ENCODE results near the gene KCND2. TPM values are rescaled to one million over a fixed set of nuclear protein-coding genes. Genes with fewer than 3 reads are reported as not detected.

KCND2 gene
- total RNA-seq, 1 donor from 2014 or later: 0.38 TPM

DNA sequence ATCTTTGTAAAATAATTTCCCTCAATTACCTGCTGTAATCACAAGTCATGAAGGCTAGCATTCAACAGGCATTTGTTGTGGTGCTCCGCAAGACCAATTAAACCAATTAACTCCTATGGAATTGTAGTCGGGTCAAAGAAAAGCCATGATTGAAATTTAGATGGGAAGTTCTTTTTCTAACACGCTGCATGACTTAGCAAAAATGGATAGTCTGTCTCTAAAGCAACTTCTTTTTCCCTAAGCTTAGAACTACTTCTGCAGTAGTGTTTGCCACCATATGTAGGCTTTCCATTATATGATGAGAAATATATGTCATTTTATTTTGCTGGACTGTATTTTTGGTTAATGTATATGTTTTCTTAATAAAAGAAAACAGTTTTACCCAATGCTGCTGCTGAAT is 465.8 kb downstream of the KCND2 start:
- Histone ChIP-seq H3K9me3 (no peaks in the 10 kb centered on the region), H3K27ac (no peak overlapping the region), H3K27me3 (ENCODE audit: low read depth) (no peaks in the 10 kb centered on the region), H3K4me1 (no peaks in the 10 kb centered on the region), H3K4me3 (no peak overlapping the region), H3K36me3 (no peaks in the 10 kb centered on the region)
- intact Hi-C loops (cut with DNase I): no loop called here
- TF ChIP-seq, protein P1, sequence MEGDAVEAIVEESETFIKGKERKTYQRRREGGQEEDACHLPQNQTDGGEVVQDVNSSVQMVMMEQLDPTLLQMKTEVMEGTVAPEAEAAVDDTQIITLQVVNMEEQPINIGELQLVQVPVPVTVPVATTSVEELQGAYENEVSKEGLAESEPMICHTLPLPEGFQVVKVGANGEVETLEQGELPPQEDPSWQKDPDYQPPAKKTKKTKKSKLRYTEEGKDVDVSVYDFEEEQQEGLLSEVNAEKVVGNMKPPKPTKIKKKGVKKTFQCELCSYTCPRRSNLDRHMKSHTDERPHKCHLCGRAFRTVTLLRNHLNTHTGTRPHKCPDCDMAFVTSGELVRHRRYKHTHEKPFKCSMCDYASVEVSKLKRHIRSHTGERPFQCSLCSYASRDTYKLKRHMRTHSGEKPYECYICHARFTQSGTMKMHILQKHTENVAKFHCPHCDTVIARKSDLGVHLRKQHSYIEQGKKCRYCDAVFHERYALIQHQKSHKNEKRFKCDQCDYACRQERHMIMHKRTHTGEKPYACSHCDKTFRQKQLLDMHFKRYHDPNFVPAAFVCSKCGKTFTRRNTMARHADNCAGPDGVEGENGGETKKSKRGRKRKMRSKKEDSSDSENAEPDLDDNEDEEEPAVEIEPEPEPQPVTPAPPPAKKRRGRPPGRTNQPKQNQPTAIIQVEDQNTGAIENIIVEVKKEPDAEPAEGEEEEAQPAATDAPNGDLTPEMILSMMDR (IDR thresholded peaks at IDR 0.05): no peak
- DNase-seq (no peak), ATAC-seq (no peak)

DNA sequence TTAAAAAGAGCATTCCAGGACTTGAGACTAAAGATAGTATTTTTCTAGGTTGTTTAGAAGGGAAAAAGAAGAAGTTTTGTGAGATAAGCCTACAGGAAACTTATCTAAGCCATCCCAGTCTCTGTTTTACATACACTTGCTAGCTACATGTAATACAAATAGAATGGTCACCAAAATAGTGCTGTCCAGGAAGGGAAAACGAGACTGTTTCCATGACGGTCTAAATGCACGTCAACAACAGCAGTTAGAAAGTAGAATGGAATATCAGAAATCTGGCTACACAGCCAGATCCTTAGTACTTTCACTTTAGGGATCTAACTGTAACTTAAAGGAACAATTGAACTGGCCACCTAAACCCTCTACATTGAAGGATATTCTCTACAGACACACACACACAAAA is 467.4 kb downstream of the KCND2 start:
- no peak for DNase-seq
- ATAC-seq: no peak
- Histone ChIP-seq H3K36me3 (no peaks in the 10 kb centered on the region), H3K9me3 (no peaks in the 10 kb centered on the region), H3K4me3 (peak overlapping the region; percentile 22), H3K27me3 (ENCODE audit: low read depth) (no peaks in the 10 kb centered on the region), H3K27ac (no peak overlapping the region), H3K4me1 (no peaks in the 10 kb centered on the region)
- intact Hi-C loops (cut with DNase I): no loop called here
- TF ChIP-seq, protein P1 (IDR thresholded peaks at IDR 0.05): no peak

DNA sequence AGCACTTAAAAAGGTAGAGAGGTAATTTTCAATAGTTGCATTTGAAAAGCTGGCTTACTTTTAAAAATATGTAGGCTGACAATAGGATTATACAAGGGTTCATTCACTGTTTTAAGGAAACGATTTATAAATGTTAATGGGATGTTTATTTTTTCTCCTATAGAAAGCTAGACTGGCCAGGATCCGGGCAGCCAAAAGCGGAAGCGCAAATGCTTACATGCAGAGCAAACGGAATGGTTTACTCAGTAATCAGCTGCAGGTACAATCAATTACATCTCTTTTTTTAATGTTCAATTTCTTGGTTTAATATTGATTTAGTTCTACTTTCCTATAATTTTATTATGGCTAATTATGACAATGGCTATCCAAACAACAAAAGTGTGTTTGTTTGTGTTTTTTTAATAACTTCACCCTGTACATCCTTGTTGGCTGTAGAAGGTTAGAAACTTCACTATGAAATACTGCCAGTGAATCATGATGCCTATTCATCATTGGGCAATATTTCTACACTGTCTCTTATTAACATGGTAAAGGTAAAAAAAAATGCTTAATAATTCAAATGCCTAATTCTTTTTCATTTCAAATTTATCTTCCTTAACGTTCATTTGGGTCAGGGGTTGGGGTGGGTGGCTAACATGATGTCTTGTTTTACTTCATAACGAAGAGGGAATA is 468.5 kb downstream of the KCND2 start:
- Histone ChIP-seq H3K4me1 (no peaks in the 10 kb centered on the region), H3K4me3 (no peak overlapping the region), H3K27me3 (ENCODE audit: low read depth) (no peaks in the 10 kb centered on the region), H3K36me3 (no peaks in the 10 kb centered on the region), H3K27ac (no peak overlapping the region), H3K9me3 (no peaks in the 10 kb centered on the region)
- TF ChIP-seq, protein P1 (IDR thresholded peaks at IDR 0.05): no peak
- intact Hi-C loops (cut with DNase I): no loop called here
- DNase-seq (no peak), ATAC-seq (no peak)

DNA sequence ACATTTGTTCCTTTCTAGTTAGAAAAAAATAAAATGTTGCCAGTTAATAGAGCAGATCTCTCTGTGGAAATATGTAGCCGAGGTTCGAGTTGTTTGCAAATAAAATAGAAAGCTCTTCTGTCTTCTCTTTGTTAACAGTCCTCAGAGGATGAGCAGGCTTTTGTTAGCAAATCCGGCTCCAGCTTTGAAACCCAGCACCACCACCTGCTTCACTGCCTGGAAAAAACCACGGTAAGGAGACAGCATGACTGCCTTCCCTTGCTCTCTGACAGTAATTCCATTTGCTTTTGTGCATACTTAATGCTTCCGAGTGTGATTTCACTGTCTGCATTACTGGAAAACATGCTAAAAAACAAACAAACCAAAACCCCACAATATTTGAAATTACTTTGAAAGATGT is 469.4 kb downstream of the KCND2 start:
- Histone ChIP-seq H3K9me3 (no peaks in the 10 kb centered on the region), H3K4me3 (no peak overlapping the region), H3K27ac (no peak overlapping the region), H3K36me3 (no peaks in the 10 kb centered on the region), H3K4me1 (no peaks in the 10 kb centered on the region), H3K27me3 (ENCODE audit: low read depth) (no peaks in the 10 kb centered on the region)
- DNase-seq: no peak
- no peak for ATAC-seq
- TF ChIP-seq, protein P1 (IDR thresholded peaks at IDR 0.05): no peak
- intact Hi-C loops (cut with DNase I): no loop called here

DNA sequence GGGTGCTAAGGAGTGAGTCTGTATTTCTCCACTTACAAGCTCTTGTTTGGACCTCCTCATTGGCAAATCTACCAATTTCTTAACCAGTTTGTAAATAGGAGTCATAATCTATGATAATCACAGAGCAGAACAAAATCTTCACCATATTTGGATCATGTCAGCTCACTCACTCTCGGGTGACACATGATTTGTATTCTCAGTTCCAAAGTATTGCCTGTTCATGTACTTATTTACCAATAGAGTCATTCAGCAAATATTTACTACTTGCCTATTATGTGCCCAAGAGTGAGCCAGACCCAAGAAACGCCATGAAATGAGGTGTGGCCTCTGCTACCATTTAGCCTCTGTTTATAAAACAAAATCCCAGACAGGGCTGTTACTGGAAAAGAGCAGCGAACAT is 470.2 kb downstream of the KCND2 start:
- no peak for ATAC-seq

More for the DNA sequence above, 470.2 kb downstream of the KCND2 start:
- intact Hi-C loops (cut with DNase I): no loop called here
- H3K27me3 ChIP-seq (ENCODE audit: low read depth): no peaks in the 10 kb centered on the region
- no peak for DNase-seq
- H3K9me3 ChIP-seq: no peaks in the 10 kb centered on the region
- no peaks in the 10 kb centered on the region for H3K36me3 ChIP-seq
- H3K4me3 ChIP-seq: no peak overlapping the region
- no peaks in the 10 kb centered on the region for H3K4me1 ChIP-seq
- H3K27ac ChIP-seq: no peak overlapping the region
- TF ChIP-seq, protein P1 (IDR thresholded peaks at IDR 0.05): no peak
